HEK293 (cell line): ENCODE measurements around the gene PRCC.

Source experiments
- CTCF ChIP-seq: fragments of 450-650 bp; formaldehyde crosslinking; IDR thresholded peaks from 2 replicates; pipeline ENCODE4 v1.5.1; 2016; ENCODE audit warnings: missing biosample characterization, missing genetic modification characterization
- PBX3 ChIP-seq: sonication (generic); formaldehyde crosslinking; IDR thresholded peaks from 2 replicates; pipeline ENCODE4 v1.8.1; 2022; ENCODE audit warnings: mild to moderate bottlenecking, moderate library complexity, missing genetic modification reagents
- ZBTB1 ChIP-seq: fragments of 450-650 bp; formaldehyde crosslinking; IDR thresholded peaks from 2 replicates; pipeline ENCODE4 v1.5.1; 2016; ENCODE audit warnings: missing biosample characterization, missing genetic modification characterization
- ZNF48 ChIP-seq: fragments of 450-650 bp; formaldehyde crosslinking; IDR thresholded peaks from 2 replicates; pipeline ENCODE4 v1.5.1; 2016; ENCODE audit warnings: missing biosample characterization, missing genetic modification characterization
- ZNF707 ChIP-seq: fragments of 450-650 bp; formaldehyde crosslinking; IDR thresholded peaks from 2 replicates; pipeline ENCODE4 v1.5.1; 2016; ENCODE audit warnings: missing biosample characterization, missing genetic modification characterization

GRCh38 chr1:156721131-156721530 is 46.2 kb upstream of the PRCC start:
- no peak for TF ChIP-seq ZBTB1 (tag by site-specific recombination)
- TF ChIP-seq PBX3 = no peak
- no peak for TF ChIP-seq CTCF (tag by site-specific recombination)
- no peak for TF ChIP-seq ZNF48 (tag by site-specific recombination)
- no peak for TF ChIP-seq ZNF707 (tag by site-specific recombination)
